Glomerular visceral epithelial cell (primary cell): Measurements from ENCODE around the gene CPEB1.
"Not testable (repeated sequence)": the region's sequence is repeated elsewhere in the genome, so short reads cannot be mapped to it uniquely, and the experiment has no call there.

Experiments used
- DNase-seq: peaks from one replicate; pipeline ENCODE4 v3.0.0-alpha.2; 2016; ENCODE audit errors: extremely low spot score

The CPEB1 gene

GRCh38 chr15:82545002-82545401 is 102.2 kb downstream of the CPEB1 start:
- DNase-seq: no peak

DNA sequence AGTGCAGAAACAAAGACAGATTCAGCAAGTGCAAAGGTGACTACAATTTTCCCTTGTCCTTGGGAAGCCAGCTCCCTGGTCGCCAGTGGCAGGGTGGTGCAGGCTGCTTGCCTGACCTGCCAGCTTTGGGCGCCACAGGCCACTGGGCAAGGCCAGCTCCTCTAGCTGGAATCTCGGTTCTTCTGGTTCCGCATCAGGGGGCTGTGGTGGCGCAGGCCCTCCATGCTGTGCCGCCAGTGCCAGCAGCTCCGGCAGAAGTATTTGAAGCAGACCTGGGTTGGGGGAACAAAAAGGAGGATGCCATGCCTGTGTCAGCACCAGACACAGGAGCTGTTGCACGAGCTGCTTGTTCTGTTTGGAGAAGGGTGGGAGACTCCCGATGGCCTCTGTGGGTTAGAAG is 102.7 kb downstream of the CPEB1 start:
- DNase-seq: no peak

DNA sequence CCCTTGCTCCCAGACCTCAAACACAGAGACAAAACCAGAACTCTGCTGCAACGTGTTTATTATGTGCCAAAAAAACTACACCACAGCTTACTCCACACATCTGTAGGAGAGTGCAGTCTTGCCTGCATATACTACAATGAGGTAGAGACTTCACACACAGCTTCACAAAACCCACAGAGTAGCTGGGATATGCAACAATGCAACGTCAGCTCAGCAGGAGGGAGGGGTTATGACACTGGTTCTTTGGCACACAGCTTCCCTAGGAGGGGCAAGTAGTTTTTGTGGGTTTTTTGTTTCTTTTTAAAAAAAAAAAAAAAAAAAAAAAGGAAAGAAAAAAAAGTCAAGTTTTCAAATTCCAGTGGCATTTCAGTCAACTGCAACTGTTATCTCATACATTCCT is 104.0 kb downstream of the CPEB1 start:
- DNase-seq: no peak

DNA sequence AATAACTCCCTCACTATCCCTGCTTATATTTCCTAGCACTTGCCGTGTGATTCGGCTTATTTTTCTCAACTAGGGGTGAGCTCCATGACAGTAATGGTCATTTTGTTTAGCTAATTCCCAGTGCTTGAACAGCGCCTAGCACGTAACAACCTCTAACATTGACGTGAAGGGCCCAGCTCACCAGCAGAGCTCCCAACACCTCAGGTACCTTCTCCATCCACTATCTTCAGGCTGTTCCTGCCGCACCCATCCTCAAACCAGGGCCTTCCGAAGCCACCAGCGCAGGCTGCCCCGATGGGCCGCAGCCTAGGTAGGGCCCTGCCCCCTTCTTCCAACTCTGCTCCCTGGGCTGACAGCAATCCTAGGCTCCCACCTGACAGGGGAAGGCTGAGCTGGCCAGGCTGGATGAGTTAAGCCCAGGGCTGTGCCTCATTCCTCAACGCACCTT is 106.2 kb downstream of the CPEB1 start:
- DNase-seq: peak; percentile 30

- DNase-seq: peak; percentile 97
Observed at GRCh38 chr15:82540055-82540983, 106.8 kb downstream of the CPEB1 start, which contains the start of gene RPS17. RPS17 (minus strand) TSS chr15:82540457; CDS start chr15:82540428, 29 bp downstream.

DNA sequence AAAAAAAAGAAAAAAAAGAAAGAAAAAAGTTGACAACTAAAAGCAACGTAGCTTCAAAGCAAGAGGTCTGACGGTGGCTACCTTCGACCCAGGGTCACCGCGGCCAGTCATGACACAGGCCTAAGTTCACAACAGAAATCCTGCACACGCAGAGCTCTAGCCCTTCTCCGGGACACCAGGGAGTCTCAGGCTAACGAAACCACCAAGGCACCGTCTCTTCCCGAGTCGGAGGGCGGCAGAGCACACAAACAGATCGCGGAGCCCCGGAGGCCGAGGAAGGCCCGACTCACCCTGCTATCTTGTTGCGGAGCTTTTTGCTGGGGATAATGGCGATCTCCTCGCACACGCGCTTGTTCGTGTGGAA is 107.5 kb downstream of the CPEB1 start:
- no peak for DNase-seq

DNA sequence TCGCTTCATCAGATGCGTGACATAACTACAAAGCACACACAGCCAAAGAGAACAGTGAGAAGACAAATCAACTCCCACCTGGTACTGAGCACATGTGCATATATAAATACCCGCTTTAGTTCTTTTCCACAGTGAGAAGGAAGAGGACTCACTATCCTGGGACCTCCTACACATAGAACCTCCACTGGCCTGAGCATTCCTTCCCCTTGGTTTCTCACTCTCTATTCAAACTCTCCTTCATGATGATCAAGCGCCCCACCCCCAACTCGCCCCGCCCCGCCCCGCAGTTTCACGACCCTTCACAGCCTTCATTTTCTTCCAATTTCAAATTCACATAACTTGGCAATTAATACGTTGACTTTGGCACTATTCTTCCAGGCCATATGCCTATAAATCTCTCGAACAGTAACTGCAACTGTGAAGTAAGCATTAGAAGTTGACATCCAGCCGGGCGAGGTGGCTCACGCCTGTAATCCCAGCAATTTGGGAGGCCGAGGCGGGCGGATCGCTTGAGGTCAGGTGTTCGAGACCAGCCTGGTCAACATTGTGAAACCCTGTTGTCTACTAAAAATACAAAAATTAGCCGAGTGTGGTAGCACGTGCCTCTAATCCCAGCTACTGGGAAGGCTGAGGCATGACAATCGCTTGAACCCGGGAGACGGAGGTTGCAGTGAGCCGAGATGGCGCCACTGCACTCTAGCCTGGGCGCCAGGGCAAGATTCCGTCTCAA is 108.0 kb downstream of the CPEB1 start:
- peak; percentile 32 for DNase-seq

DNA sequence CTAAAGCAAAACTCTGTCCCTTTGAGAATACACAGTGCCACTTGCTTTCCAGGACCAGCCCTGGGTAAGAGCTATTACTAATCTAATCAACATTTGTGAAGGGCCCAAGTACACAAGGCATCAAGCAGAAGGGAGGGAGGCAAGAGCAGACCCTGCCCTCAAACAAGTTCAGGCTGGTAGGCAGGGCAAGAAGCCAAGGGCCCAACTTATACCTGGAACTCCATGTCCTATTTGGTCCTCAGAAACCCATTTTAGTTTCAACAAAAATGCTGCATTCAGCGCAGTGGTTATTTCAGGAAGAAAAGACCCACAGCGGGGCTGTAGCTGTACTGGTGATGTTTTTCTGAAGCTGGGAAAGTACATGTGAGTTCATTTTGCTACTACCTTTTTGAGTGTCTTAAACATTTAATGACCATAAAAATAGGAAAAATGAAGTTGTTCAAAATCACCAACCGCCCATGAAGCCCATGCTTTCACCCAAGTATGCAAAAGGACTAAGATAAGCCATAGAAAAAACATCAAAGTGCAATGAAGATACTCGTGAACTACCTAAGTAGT is 109.7 kb downstream of the CPEB1 start:
- DNase-seq: no peak

DNA sequence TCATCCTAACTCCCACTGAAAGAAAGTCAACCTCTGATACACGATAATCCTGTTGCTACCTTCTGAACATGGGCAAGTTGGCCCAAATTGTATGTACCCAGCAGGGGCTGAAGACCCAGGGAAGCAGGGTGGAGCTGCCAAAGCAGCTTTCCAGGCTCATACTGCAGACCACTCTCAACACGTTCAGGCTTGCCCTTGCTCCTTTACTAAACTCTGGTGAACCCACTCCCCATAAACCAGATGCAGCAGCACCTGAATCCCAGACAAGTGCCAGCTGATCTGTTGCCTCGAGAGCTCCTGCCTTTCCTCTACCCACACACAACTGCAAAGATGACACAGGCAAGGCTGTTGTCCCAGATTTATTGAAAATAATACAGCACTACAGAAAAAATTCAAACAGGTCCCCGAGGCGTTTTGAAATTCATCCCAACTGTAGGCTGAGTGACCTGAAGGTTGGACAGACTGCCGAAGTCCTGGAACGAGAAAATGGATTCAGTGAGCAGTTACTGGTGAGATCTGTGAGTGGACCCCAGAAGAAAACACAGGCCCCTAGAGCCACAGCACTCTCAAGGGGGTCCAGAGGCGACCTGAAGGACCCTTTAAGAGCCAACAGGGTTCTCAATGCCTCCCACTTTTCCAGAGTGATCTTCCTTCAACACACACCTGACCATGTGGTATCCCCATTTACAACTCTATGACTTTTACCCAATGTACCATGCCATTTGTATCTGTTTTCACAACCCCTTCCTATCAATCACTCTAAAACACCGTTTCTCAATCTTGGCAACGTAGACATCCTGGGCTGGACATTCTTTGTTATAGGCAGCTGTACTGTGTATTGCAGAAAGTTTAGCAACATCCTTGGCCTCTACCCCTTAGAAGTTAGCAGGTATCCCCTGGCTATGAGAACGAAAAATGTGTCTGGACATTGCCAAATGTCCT is 110.5 kb downstream of the CPEB1 start:
- no peak for DNase-seq

- no peak for DNase-seq
Observed at GRCh38 chr15:82535566-82536408, 111.4 kb downstream of the CPEB1 start.

GRCh38 chr15:82535151-82535550 is 112.0 kb downstream of the CPEB1 start:
- DNase-seq: not testable (repeated sequence)

DNA sequence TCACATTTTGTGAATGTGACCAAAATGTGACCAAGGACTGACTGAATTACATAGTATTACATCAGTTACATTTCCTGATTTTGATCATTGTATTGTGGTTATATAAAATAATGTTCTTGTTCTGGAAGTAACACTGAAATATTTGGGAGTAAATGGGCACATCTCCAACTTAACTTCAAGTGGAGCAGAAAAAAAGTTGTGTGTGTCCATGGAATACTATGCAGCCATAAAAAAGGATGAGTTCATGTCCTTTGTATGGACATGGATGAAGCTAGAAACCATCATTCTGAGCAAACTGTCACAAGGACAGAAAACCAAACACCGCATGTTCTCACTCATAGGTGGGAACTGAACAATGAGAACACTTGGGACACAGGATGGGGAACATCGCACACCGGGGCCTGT is 112.7 kb downstream of the CPEB1 start:
- not testable (repeated sequence) for DNase-seq

DNA sequence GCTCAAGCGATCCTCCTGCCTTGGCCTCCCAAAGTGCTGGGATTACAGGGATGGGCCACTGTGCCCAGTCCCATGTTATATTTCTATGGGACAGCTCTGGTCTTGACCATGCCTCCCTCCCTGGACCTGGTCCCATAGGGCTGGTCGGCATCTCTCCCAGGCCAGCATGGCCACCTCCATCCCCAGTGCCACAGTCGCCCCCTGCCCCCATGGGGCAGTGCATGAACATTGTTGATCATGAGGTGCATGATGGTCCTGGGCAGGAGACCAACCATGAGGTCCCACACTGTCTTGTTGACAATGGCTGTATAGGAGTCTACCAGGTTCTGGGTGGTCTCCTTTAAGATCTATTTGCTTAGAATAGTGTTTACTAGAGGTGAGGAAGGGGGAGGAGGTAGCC is 113.4 kb downstream of the CPEB1 start:
- no peak for DNase-seq

DNA sequence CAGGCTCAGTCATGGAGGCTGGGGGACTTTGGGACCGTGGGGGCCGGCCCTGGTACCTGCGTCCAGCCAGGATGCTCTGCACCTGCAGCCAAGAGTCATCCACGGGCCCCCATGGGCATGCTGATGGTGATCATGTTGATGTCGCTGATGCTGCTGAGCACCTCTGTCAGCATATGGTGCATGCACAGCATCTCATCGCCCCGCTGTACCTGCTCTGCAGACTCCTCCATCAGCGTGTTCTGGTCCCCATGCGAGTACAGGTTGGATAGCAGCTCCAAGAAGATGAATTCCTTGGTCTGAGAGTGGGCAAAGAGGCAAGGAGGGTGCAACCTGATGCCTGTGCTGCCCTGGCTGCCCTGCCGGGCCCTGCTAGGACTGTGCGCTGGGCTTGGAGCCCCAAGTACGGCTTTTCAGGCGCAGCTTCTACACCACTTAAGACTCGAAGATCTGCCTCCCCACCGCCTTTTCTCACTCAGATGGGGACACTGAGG is 114.1 kb downstream of the CPEB1 start:
- DNase-seq: no peak

DNA sequence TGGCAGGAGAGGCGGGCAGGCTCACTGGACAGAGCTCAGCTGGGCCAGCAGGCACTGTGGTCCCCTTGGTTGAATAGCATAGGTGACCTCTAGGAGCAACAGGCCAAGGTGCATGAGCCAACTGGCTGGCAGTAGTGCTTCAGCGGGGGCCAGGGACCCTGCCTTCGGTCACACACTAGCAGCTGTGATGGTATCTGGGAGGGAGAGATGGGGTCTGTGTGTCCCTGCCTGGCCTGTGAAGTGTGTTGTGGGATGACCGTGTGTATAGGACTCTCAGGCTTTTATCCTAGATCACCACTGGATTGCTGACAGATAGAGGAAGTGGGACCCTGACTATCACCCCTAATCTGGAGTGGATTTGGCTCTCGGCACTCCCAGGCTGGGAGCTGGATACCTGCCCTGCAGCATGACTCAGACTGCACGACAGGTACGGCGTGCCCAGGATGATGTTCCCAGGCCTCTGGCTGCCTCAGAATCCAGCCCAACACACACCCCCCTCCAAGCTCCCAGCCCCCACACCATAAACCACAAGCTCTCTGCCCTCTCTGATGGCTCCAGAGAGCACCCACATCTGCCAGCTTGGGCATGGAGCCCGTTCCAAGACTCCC is 114.7 kb downstream of the CPEB1 start:
- DNase-seq: no peak

GRCh38 chr15:82531496-82532382 is 115.4 kb downstream of the CPEB1 start:
- DNase-seq: no peak

DNA sequence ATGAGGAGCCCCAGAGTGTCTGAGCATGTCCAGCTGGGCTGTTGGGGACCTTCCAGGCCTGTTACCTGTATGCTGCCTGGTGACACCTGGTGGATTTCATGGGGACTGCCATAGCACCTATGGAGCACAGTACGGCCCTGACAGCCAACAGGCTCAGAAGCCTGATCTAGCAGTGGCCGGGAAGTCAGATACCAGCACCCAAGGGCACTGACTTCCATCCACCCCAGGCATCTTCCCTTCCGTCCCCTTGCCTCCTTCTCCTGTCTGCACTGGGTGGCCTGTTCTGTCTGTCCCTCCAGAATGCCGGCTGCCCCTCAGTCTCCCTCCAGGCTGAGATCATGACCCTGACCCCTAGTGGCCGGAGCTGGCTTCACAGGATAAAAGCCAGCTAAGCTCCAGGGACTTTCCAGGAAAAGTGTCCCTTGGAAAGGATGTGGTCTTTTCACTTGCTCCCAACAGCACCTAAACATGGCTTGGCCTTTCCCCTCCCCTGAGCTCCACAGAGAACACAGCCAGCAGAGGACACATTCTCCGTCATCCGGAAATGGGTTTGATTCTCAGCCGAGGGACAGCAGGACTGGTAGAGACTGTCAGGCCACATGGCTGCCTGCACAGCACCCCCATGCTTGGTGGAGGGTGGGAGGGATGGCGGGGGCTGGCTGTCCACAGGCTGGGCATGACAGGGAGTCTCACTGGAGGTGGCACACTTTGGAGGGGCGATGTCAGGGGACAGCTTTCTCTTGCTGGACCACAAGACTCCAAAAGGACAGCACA is 116.4 kb downstream of the CPEB1 start:
- DNase-seq: peak; percentile 75

- DNase-seq: no peak
Observed at GRCh38 chr15:82530006-82530405, 117.2 kb downstream of the CPEB1 start.
